Neuronal stem cell (in vitro differentiated cells): Measurements from ENCODE around the gene STX17.

Source experiments
- DNase-seq: peaks from one replicate; pipeline ENCODE4 v3.0.0-alpha.2; 2013; ENCODE audit warnings: low spot score
- H2AFZ ChIP-seq: one replicate; pipeline ENCODE4 v1.6.1; 2013; ENCODE audit warnings: mild to moderate bottlenecking, low read length, inconsistent platforms
- H2AK5ac ChIP-seq: 2 replicates; pipeline ENCODE4 v1.6.1; 2013; ENCODE audit warnings: low read depth, mild to moderate bottlenecking, inconsistent platforms, low read length, moderate library complexity, mixed read lengths
- H2BK120ac ChIP-seq: 2 replicates; pipeline ENCODE4 v1.6.1; 2013; ENCODE audit warnings: low read depth, mild to moderate bottlenecking, inconsistent platforms, low read length, moderate library complexity, mixed read lengths
- H2BK12ac ChIP-seq: one replicate; pipeline ENCODE4 v1.6.1; 2013; ENCODE audit warnings: low read length, inconsistent platforms
- H2BK15ac ChIP-seq: 2 replicates; pipeline ENCODE4 v1.6.1; 2013; ENCODE audit warnings: mild to moderate bottlenecking, low read length, inconsistent platforms, mixed read lengths
- H2BK5ac ChIP-seq: one replicate; pipeline ENCODE4 v1.6.1; 2013; ENCODE audit warnings: inconsistent platforms, mild to moderate bottlenecking, low read length, moderate library complexity
- H3K14ac ChIP-seq: one replicate; pipeline ENCODE4 v1.6.1; 2013; ENCODE audit warnings: low read length, inconsistent platforms
- H3K18ac ChIP-seq: 2 replicates; pipeline ENCODE4 v1.6.1; 2013; ENCODE audit warnings: low read length, inconsistent platforms
- H3K23ac ChIP-seq: 2 replicates; pipeline ENCODE4 v1.6.1; 2013; ENCODE audit warnings: low read depth, mild to moderate bottlenecking, mixed read lengths, low read length, inconsistent platforms; ENCODE audit not compliant: poor library complexity
- H3K27ac ChIP-seq: replicated peaks from 3 replicates; pipeline ENCODE4 v1.5.1; 2013; ENCODE audit warnings: low read length, inconsistent platforms
- H3K27me3 ChIP-seq, 3 experiments: 2 replicates each; pipeline ENCODE4 v1.6.1; 2013; ENCODE audit warnings: low read length in 3 of 3, mild to moderate bottlenecking in 2 of 3, inconsistent platforms in 1 of 3, low read depth in 1 of 3, mixed read lengths in 1 of 3, moderate library complexity in 1 of 3; ENCODE audit not compliant: control insufficient read depth in 3 of 3, insufficient read depth in 3 of 3
- H3K36me3 ChIP-seq, 2 donors: replicated peaks in 1 of 2; 2 replicates each; pipeline ENCODE4 v1.6.1; 2013; ENCODE audit warnings: low read length in 2 of 2; ENCODE audit not compliant: control insufficient read depth in 2 of 2, insufficient read depth in 2 of 2
- H3K4ac ChIP-seq: 2 replicates; pipeline ENCODE4 v1.6.1; 2013; ENCODE audit warnings: inconsistent platforms, mild to moderate bottlenecking, low read length, moderate library complexity
- H3K4me1 ChIP-seq, 2 donors: 1 replicate in 1 of 2; 2 replicates in 1 of 2; pipeline ENCODE4 v1.6.1; 2013; ENCODE audit warnings: low read length in 2 of 2, low read depth in 1 of 2; ENCODE audit not compliant: control insufficient read depth in 2 of 2, insufficient read depth in 1 of 2
- H3K4me2 ChIP-seq: one replicate; pipeline ENCODE4 v1.6.1; 2013; ENCODE audit warnings: mild to moderate bottlenecking, low read length, inconsistent platforms; ENCODE audit not compliant: insufficient read depth, poor library complexity, severe bottlenecking
- H3K4me3 ChIP-seq, 2 donors: 2 replicates each; pipeline ENCODE4 v1.5.1; 2013; ENCODE audit warnings: low read length in 2 of 2, mild to moderate bottlenecking in 2 of 2, inconsistent platforms in 1 of 2, moderate library complexity in 1 of 2
- H3K79me1 ChIP-seq: one replicate; pipeline ENCODE4 v1.6.1; 2013; ENCODE audit warnings: low read depth, mild to moderate bottlenecking, inconsistent platforms, low read length, moderate library complexity
- H3K9ac ChIP-seq: one replicate; pipeline ENCODE4 v1.6.1; 2013; ENCODE audit warnings: mild to moderate bottlenecking, low read depth, low read length, inconsistent platforms; ENCODE audit not compliant: poor library complexity
- H3K9me3 ChIP-seq, 2 donors: replicated peaks in 1 of 2; 2 replicates each; pipeline versions ENCODE3 to v1.6.1; 2013; ENCODE audit warnings: low read length in 2 of 2, mild to moderate bottlenecking in 2 of 2, inconsistent platforms in 1 of 2, low read depth in 1 of 2, mixed read lengths in 1 of 2, moderate library complexity in 1 of 2; ENCODE audit not compliant: control insufficient read depth in 2 of 2, insufficient read depth in 1 of 2
- H4K8ac ChIP-seq: one replicate; pipeline ENCODE4 v1.6.1; 2013; ENCODE audit warnings: low read depth, mild to moderate bottlenecking, inconsistent platforms, low read length, moderate library complexity
- H4K91ac ChIP-seq: one replicate; pipeline ENCODE4 v1.6.1; 2013; ENCODE audit warnings: low read length, low read depth, mild to moderate bottlenecking, inconsistent platforms; ENCODE audit not compliant: poor library complexity
- WGBS, 2 donors: extraction: QIAGEN DNeasy Blood & Tissue Kit; methylation state at CpG; one replicate each; pipeline ENCODE4 v1.1.7; 2013; ENCODE audit warnings: missing lambda C conversion rate in 2 of 2, mixed read lengths in 1 of 2; ENCODE audit not compliant: insufficient read length in 2 of 2, insufficient replicate concordance in 1 of 2; ENCODE audit errors: extremely low coverage in 2 of 2; 5-methylcytosine and 5-hydroxymethylcytosine counted together

STX17 gene

DNA sequence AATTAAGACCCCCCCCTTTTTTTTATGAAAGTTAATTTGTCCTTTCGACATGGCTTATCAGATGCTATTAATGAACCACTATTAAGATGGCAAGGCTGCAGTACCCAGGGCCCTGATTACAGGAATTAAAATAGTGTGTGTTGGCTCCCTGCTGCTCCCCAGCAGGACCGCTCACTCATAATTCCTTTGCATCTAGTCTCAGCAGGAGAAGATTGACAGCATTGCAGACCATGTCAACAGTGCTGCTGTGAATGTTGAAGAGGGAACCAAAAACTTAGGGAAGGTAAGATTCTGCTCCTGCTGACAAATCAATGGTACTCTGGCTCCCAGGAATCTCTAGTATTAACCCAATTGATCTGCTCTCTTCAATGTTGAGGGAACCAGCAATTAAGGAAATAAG, 61.0 kb downstream of the STX17 start:
- no CpG with 5 or more reads among the region's 2 CpGs for WGBS, 2 donors
- Histone ChIP-seq H3K9ac (no peak overlapping the region), H4K8ac (no peak overlapping the region), H3K79me1 (no peaks in the 10 kb centered on the region), H3K18ac (no peak overlapping the region), H2AK5ac (no peak overlapping the region), H3K9me3 (no peaks in the 10 kb centered on the region), H2AFZ (no peak overlapping the region), H2BK12ac (no peak overlapping the region), H3K4me2 (no peak overlapping the region), H2BK15ac (no peak overlapping the region), H4K91ac (no peak overlapping the region), H3K36me3 (peaks cover 0 to 14% of the 10 kb centered on the region in 2 donors), H3K4ac (no peak overlapping the region), H2BK5ac (no peak overlapping the region), H3K14ac (no peak overlapping the region), H3K27ac (no peak overlapping the region), H3K4me3 (no peak overlapping the region), H2BK120ac (no peak overlapping the region), H3K4me1 (peaks cover 11 to 20% of the 10 kb centered on the region in 2 donors), H3K23ac (no peak overlapping the region), H3K27me3 (no peaks in the 10 kb centered on the region)
- no peak for DNase-seq

GRCh38 chr9:99970481-99970880, 64.0 kb downstream of the STX17 start:
- H3K14ac ChIP-seq: no peak overlapping the region
- H3K9ac ChIP-seq: no peak overlapping the region
- no peaks in the 10 kb centered on the region for H3K27me3 ChIP-seq
- H3K4me3 ChIP-seq: no peak overlapping the region
- H2BK15ac ChIP-seq: no peak overlapping the region
- no peak overlapping the region for H3K18ac ChIP-seq
- H2BK120ac ChIP-seq: no peak overlapping the region
- H3K79me1 ChIP-seq: no peaks in the 10 kb centered on the region
- H3K36me3 ChIP-seq: peaks cover 0 to 17% of the 10 kb centered on the region in 2 donors
- no peak overlapping the region for H3K27ac ChIP-seq
- no peak overlapping the region for H4K91ac ChIP-seq
- H2BK12ac ChIP-seq: no peak overlapping the region
- no peak overlapping the region for H3K4me2 ChIP-seq
- no peak for DNase-seq
- H3K4ac ChIP-seq: no peak overlapping the region
- no peak overlapping the region for H2AK5ac ChIP-seq
- peaks cover 11 to 18% of the 10 kb centered on the region in 2 donors for H3K4me1 ChIP-seq
- H2BK5ac ChIP-seq: no peak overlapping the region
- no peak overlapping the region for H2AFZ ChIP-seq
- H4K8ac ChIP-seq: no peak overlapping the region
- no CpG with 5 or more reads among the region's 2 CpGs for WGBS, 2 donors
- H3K9me3 ChIP-seq: no peaks in the 10 kb centered on the region
- H3K23ac ChIP-seq: no peak overlapping the region

DNA sequence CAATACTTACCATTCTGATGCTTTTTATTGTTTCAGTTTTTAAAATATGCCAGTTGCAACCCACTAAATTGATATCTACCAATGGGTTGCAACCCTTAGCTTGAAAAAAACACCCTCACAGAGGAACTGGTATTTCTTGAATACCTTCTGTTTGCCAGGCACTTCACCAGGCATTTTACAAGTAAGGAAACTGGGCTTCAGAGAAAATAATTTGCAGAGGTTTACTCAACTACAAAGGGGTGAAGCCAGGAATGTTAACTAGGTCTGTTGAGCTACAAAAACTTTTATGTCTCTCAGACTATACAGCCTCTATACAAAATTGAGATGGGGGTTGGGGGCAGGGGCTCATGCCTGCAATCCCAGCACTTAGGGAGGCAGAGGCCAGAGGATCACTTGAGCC, 65.0 kb downstream of the STX17 start:
- Histone ChIP-seq H2BK5ac (no peak overlapping the region), H3K36me3 (peaks cover 0 to 17% of the 10 kb centered on the region in 2 donors), H3K4me3 (no peak overlapping the region)

GRCh38 chr9:99973455-99973854, 67.0 kb downstream of the STX17 start:
- H3K27me3 ChIP-seq: no peaks in the 10 kb centered on the region
- no peak overlapping the region for H2AK5ac ChIP-seq
- H3K4me1 ChIP-seq: peaks cover 7 to 10% of the 10 kb centered on the region in 2 donors
- H4K8ac ChIP-seq: no peak overlapping the region
- no peak overlapping the region for H2BK15ac ChIP-seq
- no peak overlapping the region for H2AFZ ChIP-seq
- no peak overlapping the region for H3K18ac ChIP-seq
- no peak overlapping the region for H3K27ac ChIP-seq
- peaks cover 0 to 17% of the 10 kb centered on the region in 2 donors for H3K36me3 ChIP-seq
- H4K91ac ChIP-seq: no peak overlapping the region
- no peak overlapping the region for H2BK5ac ChIP-seq
- no CpG with 5 or more reads among the region's 3 CpGs for WGBS, 2 donors
- H2BK12ac ChIP-seq: no peak overlapping the region
- no peak overlapping the region for H3K4me3 ChIP-seq
- H3K4ac ChIP-seq: no peak overlapping the region
- no peak for DNase-seq
- H3K9ac ChIP-seq: no peak overlapping the region
- no peak overlapping the region for H3K23ac ChIP-seq
- no peak overlapping the region for H3K4me2 ChIP-seq
- H3K14ac ChIP-seq: no peak overlapping the region
- no peaks in the 10 kb centered on the region for H3K79me1 ChIP-seq
- H2BK120ac ChIP-seq: no peak overlapping the region
- H3K9me3 ChIP-seq: no peaks in the 10 kb centered on the region

More for the DNA sequence above, 65.0 kb downstream of the STX17 start:
- no peaks in the 10 kb centered on the region for H3K9me3 ChIP-seq
- H3K4me2 ChIP-seq: no peak overlapping the region
- DNase-seq: no peak
- H3K27ac ChIP-seq: no peak overlapping the region
- no peak overlapping the region for H2BK15ac ChIP-seq
- H3K9ac ChIP-seq: no peak overlapping the region
- no peak overlapping the region for H2BK120ac ChIP-seq
- H3K4me1 ChIP-seq: peaks cover 9 to 17% of the 10 kb centered on the region in 2 donors
- no peaks in the 10 kb centered on the region for H3K79me1 ChIP-seq
- no peak overlapping the region for H2AK5ac ChIP-seq
- no peak overlapping the region for H3K4ac ChIP-seq
- H3K14ac ChIP-seq: no peak overlapping the region
- no peak overlapping the region for H4K91ac ChIP-seq
- H4K8ac ChIP-seq: no peak overlapping the region
- H2AFZ ChIP-seq: no peak overlapping the region
- H3K27me3 ChIP-seq: no peaks in the 10 kb centered on the region
- H3K23ac ChIP-seq: no peak overlapping the region
- no peak overlapping the region for H3K18ac ChIP-seq
- no peak overlapping the region for H2BK12ac ChIP-seq
